ENCODE results near the gene PHF2. TPM values are rescaled to one million over a fixed set of nuclear protein-coding genes. Genes with fewer than 3 reads are reported as not detected.

PHF2 gene
- total and polyA plus RNA-seq, 9 of the 15 experiments (the other 6 are each of a cell fraction or from before 2014, with no cell fraction given) = 0.37 to 14.4 (median 8.1) TPM

DNA sequence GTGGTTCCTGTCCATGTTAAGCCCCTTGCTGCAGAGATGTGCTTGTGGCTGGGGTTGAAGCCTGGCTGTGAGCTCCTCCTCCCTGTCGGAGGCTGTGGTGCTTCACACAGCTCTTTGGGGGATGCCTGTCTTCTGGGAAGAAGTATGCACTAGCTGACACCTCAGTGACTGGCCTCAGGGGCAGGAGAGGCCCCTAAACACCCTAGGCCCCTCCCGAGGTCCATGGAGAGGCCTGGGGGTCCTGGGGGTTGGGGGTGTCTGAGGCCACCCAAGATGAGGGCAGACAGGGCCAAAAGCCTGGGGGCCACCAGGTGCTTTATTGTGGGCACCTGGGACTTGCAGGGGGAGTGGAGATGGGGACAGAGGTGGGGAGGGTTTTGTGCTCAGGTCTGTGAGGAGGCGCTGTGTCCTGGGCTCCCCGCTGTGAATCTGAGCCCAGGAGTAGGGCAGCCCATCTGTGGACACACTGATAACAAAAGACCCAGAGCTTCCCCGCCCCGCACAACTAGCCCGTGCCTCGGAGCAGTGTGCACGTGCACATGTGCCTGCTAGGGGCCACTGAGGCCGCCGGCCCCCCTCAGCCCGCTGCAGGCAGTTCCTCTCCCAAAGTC, 92.0 kb downstream of the PHF2 start (continued):
- no peak for TF ChIP-seq ASH1L (IDR thresholded peaks at IDR 0.05; ENCODE audit: borderline replicate concordance, low read depth, partially characterized antibody)
- no peak for TF ChIP-seq SP1 (CRISPR knock-in tag; IDR thresholded peaks at IDR 0.05)
- TF ChIP-seq, protein P1, sequence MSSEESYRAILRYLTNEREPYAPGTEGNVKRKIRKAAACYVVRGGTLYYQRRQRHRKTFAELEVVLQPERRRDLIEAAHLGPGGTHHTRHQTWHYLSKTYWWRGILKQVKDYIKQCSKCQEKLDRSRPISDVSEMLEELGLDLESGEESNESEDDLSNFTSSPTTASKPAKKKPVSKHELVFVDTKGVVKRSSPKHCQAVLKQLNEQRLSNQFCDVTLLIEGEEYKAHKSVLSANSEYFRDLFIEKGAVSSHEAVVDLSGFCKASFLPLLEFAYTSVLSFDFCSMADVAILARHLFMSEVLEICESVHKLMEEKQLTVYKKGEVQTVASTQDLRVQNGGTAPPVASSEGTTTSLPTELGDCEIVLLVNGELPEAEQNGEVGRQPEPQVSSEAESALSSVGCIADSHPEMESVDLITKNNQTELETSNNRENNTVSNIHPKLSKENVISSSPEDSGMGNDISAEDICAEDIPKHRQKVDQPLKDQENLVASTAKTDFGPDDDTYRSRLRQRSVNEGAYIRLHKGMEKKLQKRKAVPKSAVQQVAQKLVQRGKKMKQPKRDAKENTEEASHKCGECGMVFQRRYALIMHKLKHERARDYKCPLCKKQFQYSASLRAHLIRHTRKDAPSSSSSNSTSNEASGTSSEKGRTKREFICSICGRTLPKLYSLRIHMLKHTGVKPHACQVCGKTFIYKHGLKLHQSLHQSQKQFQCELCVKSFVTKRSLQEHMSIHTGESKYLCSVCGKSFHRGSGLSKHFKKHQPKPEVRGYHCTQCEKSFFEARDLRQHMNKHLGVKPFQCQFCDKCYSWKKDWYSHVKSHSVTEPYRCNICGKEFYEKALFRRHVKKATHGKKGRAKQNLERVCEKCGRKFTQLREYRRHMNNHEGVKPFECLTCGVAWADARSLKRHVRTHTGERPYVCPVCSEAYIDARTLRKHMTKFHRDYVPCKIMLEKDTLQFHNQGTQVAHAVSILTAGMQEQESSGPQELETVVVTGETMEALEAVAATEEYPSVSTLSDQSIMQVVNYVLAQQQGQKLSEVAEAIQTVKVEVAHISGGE (CRISPR knock-in tag; IDR thresholded peaks at IDR 0.05) = no peak
- TF ChIP-seq ZNF239 (CRISPR knock-in tag; IDR thresholded peaks at IDR 0.05) = no peak
- 0 out of 2 replicates have a peak, but pooled peaks have one; percentile 59 for TF ChIP-seq MYC (IDR thresholded peaks at IDR 0.05; ENCODE audit: low read depth, low read length)
- no peak for TF ChIP-seq MYC (CRISPR knock-in tag; IDR thresholded peaks at IDR 0.05; ENCODE audit: borderline replicate concordance, low read depth)
- no peak for TF ChIP-seq TGIF2 (CRISPR knock-in tag; IDR thresholded peaks at IDR 0.05)
- TF ChIP-seq KAT7 (CRISPR knock-in tag; IDR thresholded peaks at IDR 0.05; ENCODE audit: borderline replicate concordance) = no peak
- TF ChIP-seq SNIP1 (IDR thresholded peaks at IDR 0.05; ENCODE audit: low read depth) = no peak
- TF ChIP-seq FOXA1 (IDR thresholded peaks at IDR 0.05; ENCODE audit: borderline replicate concordance) = no peak
- TF ChIP-seq DNMT1 (IDR thresholded peaks at IDR 0.05) = no peak
- no peak for TF ChIP-seq CBX2 (IDR thresholded peaks at IDR 0.05; ENCODE audit: insufficient read depth, low read length, poor library complexity, severe bottlenecking)
- no peak for TF ChIP-seq YBX1 (IDR thresholded peaks at IDR 0.05)
- no peak for TF ChIP-seq PRMT5 (CRISPR knock-in tag; IDR thresholded peaks at IDR 0.05)
- no peak for TF ChIP-seq ATF7 (IDR thresholded peaks at IDR 0.05)
- no peak for TF ChIP-seq MED1 (CRISPR knock-in tag; IDR thresholded peaks at IDR 0.05; ENCODE audit: borderline replicate concordance)
- TF ChIP-seq PHB2 (IDR thresholded peaks at IDR 0.05; ENCODE audit: low read depth) = no peak
- TF ChIP-seq TEAD1 (CRISPR knock-in tag; IDR thresholded peaks at IDR 0.05) = no peak
- no peak for TF ChIP-seq ZNF224 (CRISPR knock-in tag; IDR thresholded peaks at IDR 0.05)
- TF ChIP-seq FIP1L1 (IDR thresholded peaks at IDR 0.05; ENCODE audit: low read depth, low read length, poor library complexity, severe bottlenecking) = no peak
- TF ChIP-seq, protein P2, sequence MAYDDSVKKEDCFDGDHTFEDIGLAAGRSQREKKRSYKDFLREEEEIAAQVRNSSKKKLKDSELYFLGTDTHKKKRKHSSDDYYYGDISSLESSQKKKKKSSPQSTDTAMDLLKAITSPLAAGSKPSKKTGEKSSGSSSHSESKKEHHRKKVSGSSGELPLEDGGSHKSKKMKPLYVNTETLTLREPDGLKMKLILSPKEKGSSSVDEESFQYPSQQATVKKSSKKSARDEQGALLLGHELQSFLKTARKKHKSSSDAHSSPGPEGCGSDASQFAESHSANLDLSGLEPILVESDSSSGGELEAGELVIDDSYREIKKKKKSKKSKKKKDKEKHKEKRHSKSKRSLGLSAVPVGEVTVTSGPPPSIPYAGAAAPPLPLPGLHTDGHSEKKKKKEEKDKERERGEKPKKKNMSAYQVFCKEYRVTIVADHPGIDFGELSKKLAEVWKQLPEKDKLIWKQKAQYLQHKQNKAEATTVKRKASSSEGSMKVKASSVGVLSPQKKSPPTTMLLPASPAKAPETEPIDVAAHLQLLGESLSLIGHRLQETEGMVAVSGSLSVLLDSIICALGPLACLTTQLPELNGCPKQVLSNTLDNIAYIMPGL (CRISPR knock-in tag; IDR thresholded peaks at IDR 0.05) = no peak
- TF ChIP-seq NFIC (IDR thresholded peaks at IDR 0.05) = peak; percentile 44
- no peak for TF ChIP-seq RBM22 (IDR thresholded peaks at IDR 0.05; ENCODE audit: low read depth, low read length, poor library complexity, severe bottlenecking)
- TF ChIP-seq PCBP2 (IDR thresholded peaks at IDR 0.05; ENCODE audit: low read depth, low read length, poor library complexity, severe bottlenecking) = no peak
